H1 (cell line): ENCODE measurements around the gene C20orf96. TPM values are rescaled to one million over a fixed set of nuclear protein-coding genes. Genes with fewer than 3 reads are reported as not detected.
A peak's percentile ranks its signal among the peaks of the same experiment; 100 is the strongest.

Experiments
- BRCA1 ChIP-seq: IDR thresholded peaks from 2 replicates; pipeline ENCODE4 v1.6.1; 2012; ENCODE audit warnings: low read depth, low read length, improper control_type of control experiment
- JUN ChIP-seq: IDR thresholded peaks from 2 replicates; pipeline ENCODE4 v1.6.1; 2011; ENCODE audit warnings: low read depth, mild to moderate bottlenecking, improper control_type of control experiment, low read length
- KDM5A ChIP-seq: fragments of 200-600 bp; IDR thresholded peaks from 2 replicates; pipeline ENCODE4 v1.7.1; 2012; ENCODE audit warnings: mild to moderate bottlenecking, low read length, inconsistent platforms, mixed read lengths
- NANOG ChIP-seq: IDR thresholded peaks from 2 replicates; pipeline ENCODE4 v1.6.1; 2011; ENCODE audit warnings: low read length, low read depth, mild to moderate bottlenecking, inconsistent platforms; ENCODE audit not compliant: insufficient read depth, poor library complexity, severe bottlenecking
- RBBP5 ChIP-seq: IDR thresholded peaks from 2 replicates; pipeline ENCODE4 v1.7.1; 2012; ENCODE audit warnings: low read depth, mild to moderate bottlenecking, inconsistent platforms, low read length, moderate library complexity, borderline replicate concordance
- SP4 ChIP-seq: IDR thresholded peaks from 2 replicates; pipeline ENCODE4 v1.6.1; 2012; ENCODE audit warnings: low read length, inconsistent platforms
- TBP ChIP-seq: IDR thresholded peaks from 2 replicates; pipeline ENCODE4 v1.6.1; 2011; ENCODE audit warnings: low read depth, low read length, improper control_type of control experiment
- YY1 ChIP-seq: IDR thresholded peaks from 2 replicates; pipeline ENCODE4 v1.6.1; 2011; ENCODE audit warnings: low read depth, mild to moderate bottlenecking, low read length
- ZNF274 ChIP-seq: IDR thresholded peaks from 2 replicates; pipeline ENCODE4 v1.7.0; 2012; ENCODE audit warnings: low read length, borderline replicate concordance; ENCODE audit errors: extremely low read depth
- polyA plus RNA-seq, 7 experiments: library from polyadenylated mRNA; depleted of rRNA in 3 of 7; stranded (reverse) in 5 of 7; unstranded in 2 of 7; fragments of >200 nt in 5 of 7; fragments of 200-250 nt in 2 of 7; gene quantifications; 1 replicate in 5 of 7; 2 replicates in 1 of 7; 4 replicates in 1 of 7; pipeline versions ENCODE4 v1.2.1 to v1.2.3, GENCODE V29; 2011 to 2013; ENCODE audit warnings: missing spikeins in 2 of 7, mixed read lengths in 2 of 7
- total RNA-seq: library from RNA; stranded (reverse); fragmentation: NEBNext Ultra II Directional; extraction: Animal tissue kit (Norgen Biotek cat#: 25700); gene quantifications from 2 replicates; pipeline ENCODE4 v1.2.1, GENCODE V29; 2021
- TF ChIP-seq, protein P1 (sequence below): fragments of 300-600 bp; sonication (generic); IDR thresholded peaks from 2 replicates; pipeline ENCODE4 v1.7.1; 2012; ENCODE audit warnings: low read length, moderate library complexity, mild to moderate bottlenecking, inconsistent platforms; ENCODE audit not compliant: insufficient replicate concordance

C20orf96 gene
- total and polyA plus RNA-seq, 2 of the 8 experiments (the other 6 are each of a cell fraction or from before 2014, with no cell fraction given): 19.2 to 21.0 TPM

DNA sequence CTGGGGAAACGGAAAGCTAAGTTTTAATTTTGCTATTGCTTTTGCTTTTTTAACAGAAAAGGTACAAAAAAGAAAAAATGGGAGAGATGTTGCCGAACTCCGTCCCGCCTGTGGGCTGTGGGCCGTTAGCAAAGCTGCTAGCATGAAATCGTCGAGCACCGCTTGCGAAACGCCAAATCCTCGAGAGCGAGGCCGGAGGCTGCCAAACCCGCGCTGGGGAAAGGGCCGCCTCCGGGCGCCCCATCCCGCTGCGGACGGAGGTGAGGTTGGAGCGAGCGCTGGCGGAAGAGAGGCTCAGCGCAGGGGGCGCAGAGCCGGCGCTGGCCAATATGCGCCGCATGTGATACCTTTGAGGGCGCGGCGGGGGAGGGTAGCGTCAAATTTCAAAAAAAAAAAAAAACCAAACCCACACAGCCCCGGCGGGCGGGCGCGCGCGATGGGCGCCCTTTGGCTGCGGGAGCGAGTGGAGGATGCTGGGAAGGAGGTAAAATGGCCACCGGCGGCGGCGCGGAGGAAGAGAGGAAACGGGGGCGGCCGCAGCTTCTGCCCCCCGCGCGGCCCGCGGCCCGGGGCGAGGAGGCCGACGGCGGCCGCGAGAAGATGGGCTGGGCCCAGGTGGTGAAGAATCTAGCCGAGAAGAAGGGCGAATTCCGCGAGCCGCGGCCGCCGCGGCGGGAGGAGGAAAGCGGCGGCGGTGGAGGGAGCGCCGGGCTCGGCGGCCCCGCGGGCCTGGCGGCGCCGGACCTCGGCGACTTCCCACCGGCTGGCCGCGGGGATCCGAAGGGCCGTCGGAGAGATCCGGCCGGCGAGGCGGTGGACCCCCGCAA is 6.8 kb upstream of the C20orf96 start, which contains the start of gene ZCCHC3 (continued):
- TF ChIP-seq, protein P1, sequence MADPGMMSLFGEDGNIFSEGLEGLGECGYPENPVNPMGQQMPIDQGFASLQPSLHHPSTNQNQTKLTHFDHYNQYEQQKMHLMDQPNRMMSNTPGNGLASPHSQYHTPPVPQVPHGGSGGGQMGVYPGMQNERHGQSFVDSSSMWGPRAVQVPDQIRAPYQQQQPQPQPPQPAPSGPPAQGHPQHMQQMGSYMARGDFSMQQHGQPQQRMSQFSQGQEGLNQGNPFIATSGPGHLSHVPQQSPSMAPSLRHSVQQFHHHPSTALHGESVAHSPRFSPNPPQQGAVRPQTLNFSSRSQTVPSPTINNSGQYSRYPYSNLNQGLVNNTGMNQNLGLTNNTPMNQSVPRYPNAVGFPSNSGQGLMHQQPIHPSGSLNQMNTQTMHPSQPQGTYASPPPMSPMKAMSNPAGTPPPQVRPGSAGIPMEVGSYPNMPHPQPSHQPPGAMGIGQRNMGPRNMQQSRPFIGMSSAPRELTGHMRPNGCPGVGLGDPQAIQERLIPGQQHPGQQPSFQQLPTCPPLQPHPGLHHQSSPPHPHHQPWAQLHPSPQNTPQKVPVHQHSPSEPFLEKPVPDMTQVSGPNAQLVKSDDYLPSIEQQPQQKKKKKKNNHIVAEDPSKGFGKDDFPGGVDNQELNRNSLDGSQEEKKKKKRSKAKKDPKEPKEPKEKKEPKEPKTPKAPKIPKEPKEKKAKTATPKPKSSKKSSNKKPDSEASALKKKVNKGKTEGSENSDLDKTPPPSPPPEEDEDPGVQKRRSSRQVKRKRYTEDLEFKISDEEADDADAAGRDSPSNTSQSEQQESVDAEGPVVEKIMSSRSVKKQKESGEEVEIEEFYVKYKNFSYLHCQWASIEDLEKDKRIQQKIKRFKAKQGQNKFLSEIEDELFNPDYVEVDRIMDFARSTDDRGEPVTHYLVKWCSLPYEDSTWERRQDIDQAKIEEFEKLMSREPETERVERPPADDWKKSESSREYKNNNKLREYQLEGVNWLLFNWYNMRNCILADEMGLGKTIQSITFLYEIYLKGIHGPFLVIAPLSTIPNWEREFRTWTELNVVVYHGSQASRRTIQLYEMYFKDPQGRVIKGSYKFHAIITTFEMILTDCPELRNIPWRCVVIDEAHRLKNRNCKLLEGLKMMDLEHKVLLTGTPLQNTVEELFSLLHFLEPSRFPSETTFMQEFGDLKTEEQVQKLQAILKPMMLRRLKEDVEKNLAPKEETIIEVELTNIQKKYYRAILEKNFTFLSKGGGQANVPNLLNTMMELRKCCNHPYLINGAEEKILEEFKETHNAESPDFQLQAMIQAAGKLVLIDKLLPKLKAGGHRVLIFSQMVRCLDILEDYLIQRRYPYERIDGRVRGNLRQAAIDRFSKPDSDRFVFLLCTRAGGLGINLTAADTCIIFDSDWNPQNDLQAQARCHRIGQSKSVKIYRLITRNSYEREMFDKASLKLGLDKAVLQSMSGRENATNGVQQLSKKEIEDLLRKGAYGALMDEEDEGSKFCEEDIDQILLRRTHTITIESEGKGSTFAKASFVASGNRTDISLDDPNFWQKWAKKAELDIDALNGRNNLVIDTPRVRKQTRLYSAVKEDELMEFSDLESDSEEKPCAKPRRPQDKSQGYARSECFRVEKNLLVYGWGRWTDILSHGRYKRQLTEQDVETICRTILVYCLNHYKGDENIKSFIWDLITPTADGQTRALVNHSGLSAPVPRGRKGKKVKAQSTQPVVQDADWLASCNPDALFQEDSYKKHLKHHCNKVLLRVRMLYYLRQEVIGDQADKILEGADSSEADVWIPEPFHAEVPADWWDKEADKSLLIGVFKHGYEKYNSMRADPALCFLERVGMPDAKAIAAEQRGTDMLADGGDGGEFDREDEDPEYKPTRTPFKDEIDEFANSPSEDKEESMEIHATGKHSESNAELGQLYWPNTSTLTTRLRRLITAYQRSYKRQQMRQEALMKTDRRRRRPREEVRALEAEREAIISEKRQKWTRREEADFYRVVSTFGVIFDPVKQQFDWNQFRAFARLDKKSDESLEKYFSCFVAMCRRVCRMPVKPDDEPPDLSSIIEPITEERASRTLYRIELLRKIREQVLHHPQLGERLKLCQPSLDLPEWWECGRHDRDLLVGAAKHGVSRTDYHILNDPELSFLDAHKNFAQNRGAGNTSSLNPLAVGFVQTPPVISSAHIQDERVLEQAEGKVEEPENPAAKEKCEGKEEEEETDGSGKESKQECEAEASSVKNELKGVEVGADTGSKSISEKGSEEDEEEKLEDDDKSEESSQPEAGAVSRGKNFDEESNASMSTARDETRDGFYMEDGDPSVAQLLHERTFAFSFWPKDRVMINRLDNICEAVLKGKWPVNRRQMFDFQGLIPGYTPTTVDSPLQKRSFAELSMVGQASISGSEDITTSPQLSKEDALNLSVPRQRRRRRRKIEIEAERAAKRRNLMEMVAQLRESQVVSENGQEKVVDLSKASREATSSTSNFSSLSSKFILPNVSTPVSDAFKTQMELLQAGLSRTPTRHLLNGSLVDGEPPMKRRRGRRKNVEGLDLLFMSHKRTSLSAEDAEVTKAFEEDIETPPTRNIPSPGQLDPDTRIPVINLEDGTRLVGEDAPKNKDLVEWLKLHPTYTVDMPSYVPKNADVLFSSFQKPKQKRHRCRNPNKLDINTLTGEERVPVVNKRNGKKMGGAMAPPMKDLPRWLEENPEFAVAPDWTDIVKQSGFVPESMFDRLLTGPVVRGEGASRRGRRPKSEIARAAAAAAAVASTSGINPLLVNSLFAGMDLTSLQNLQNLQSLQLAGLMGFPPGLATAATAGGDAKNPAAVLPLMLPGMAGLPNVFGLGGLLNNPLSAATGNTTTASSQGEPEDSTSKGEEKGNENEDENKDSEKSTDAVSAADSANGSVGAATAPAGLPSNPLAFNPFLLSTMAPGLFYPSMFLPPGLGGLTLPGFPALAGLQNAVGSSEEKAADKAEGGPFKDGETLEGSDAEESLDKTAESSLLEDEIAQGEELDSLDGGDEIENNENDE: no peak
- TF ChIP-seq SP4 (no peak), KDM5A (peak; percentile 24; the same call in 1 of the 2 replicates), NANOG (peak; percentile 17), ZNF274 (no peak), BRCA1 (no peak), RBBP5 (peak; percentile 80; the same call in 1 of the 2 replicates), YY1 (peak; percentile 94), TBP (peak; percentile 94), JUN (no peak)
